Activated CD8-positive, alpha-beta memory T cell treated with anti-CD3 and anti-CD28 coated beads, Interleukin-2, amount 50 U/mL, for 48 hours (primary cell): ENCODE measurements around the gene RFWD3.
"Not testable (repeated sequence)": the region's sequence is repeated elsewhere in the genome, so short reads cannot be mapped to it uniquely, and the experiment has no call there.

Experiments
- DNase-seq: peaks from one replicate; pipeline ENCODE4 v3.0.0-alpha.2; 2020

The RFWD3 gene

DNA sequence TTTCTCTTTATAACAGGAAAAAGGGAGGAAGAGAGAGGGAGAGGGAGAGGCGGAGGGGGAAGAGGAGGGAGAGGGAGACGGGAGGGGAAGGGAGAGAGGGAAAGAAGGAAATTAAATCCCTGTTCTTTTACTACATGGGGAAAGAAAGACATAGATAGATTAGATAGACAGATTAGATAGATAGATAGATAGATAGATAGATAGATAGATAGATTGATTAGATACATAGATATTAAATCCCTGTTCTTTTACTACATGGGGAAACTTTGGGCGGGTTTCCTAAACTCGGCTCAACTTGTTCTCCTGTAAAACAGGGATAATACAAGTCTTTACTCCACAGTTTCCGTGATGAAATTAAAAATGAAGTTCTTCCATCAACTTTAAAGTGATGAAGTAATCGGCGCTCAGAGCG, 661 bp downstream of the RFWD3 start:
- DNase-seq = no peak

- no peak for DNase-seq
Observed at GRCh38 chr16:74661064-74661463, 5.6 kb downstream of the RFWD3 start.

- no peak for DNase-seq
Observed at GRCh38 chr16:74660383-74660782, 6.3 kb downstream of the RFWD3 start.

GRCh38 chr16:74659041-74659440, 7.6 kb downstream of the RFWD3 start:
- no peak for DNase-seq

DNA sequence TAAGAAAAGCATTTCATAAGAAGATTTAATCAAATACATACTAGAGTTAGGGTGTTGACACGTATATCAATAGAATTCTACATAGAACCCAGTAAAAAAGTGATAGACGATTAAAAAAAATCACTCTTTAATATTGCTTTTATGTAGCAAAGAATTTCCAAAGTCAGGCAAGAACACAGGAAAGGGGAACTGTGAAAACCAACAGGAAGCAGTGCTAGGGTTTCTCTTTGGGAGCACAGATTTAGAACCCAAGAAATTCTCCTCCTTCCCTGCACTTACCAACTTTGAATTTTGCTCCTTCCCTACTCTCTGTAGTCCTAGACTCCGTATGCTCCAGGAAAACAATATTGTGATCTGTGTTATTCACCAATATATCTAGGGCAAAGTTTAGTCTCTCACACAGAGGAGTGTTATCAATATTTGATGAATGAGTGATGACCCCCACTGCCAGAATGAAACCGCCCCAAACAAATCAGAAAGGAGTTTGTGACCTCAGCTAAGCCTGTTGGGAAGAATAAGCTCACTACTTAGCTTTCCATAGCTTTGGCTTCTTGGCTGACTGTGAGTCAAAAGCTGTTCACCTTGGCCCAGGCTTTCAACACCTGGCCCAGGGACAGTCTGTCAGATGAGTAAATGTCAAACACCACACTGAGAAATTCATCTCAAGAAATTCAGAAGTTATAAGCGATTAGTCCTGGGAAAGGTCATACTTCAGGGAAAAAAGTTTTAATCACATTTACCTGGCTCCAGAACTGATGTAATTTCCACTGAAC, 8.6 kb downstream of the RFWD3 start:
- DNase-seq = no peak

- DNase-seq = no peak
Observed at GRCh38 chr16:74654536-74655050, 12.1 kb downstream of the RFWD3 start.

DNA sequence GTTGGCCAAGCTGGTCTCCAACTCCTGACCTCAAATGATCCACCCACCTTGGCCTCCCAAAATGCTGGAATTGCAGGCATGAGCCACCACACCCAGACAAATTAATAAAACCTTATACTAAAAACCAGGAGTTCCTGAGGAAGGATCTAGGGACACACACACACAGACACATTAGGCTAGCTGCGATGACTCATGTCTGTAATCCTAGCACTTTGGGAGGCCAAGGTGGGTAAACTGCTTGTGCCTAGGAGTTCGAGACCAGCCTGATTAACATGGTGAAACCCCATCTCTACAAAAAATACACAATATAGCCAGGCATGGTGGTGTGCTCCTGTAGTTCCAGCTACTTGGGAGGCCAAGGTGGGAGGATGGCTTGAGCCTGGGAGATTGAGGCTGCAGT, 13.8 kb downstream of the RFWD3 start:
- DNase-seq = not testable (repeated sequence)

DNA sequence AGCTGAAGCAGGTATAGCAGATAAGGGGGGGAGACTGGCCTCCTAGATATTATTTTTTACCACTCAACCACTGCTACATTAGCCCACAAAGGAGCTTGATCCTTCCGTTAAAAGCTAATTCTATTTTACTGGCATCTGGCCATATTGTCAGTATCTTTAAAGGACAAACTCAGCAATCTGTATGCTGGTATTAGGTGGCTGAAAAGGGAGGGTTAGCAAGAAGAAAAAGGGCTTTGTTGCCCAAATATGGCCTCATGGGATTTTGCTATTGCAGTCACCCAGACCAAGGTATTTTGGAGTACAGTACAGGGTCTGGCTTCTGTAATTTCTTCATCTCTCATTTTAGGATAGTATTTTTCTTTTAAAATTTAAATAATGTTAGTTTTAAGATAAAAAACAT, 14.4 kb downstream of the RFWD3 start:
- DNase-seq = no peak

- no peak for DNase-seq
Observed at GRCh38 chr16:74651841-74652240, 14.8 kb downstream of the RFWD3 start.

GRCh38 chr16:74650966-74651567, 15.6 kb downstream of the RFWD3 start:
- DNase-seq = no peak

DNA sequence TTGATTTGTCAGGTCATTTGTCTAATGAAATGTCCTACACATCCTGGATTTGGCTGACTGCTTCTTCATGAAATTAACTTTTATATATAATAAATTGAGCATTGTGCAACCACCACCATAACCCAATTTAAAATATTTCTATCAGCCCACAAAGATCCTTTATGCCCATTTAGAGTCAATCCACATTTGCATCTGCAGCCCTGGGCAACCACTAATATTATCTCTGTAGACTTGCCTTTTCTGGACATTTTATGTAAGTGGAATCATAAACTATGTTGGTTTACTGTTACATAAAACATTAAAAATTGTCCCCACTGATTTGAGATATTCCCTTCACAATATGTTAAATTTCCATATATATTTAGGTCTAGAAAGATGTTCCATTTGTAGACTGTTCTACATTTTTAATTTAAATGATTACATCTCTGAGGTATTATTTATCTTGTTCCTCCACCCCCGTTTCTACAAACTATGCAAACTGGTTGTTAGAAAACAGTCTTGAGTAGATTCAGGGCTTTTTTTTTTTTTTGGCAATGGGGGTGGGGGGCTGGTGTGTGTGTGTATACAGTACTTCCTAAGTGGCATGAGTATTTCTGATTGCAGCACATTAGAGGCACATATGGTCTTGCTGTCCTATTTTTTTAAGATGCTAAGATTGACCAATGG, 16.7 kb downstream of the RFWD3 start:
- no peak for DNase-seq

GRCh38 chr16:74641969-74642368, 24.7 kb downstream of the RFWD3 start:
- DNase-seq = peak; percentile 29

DNA sequence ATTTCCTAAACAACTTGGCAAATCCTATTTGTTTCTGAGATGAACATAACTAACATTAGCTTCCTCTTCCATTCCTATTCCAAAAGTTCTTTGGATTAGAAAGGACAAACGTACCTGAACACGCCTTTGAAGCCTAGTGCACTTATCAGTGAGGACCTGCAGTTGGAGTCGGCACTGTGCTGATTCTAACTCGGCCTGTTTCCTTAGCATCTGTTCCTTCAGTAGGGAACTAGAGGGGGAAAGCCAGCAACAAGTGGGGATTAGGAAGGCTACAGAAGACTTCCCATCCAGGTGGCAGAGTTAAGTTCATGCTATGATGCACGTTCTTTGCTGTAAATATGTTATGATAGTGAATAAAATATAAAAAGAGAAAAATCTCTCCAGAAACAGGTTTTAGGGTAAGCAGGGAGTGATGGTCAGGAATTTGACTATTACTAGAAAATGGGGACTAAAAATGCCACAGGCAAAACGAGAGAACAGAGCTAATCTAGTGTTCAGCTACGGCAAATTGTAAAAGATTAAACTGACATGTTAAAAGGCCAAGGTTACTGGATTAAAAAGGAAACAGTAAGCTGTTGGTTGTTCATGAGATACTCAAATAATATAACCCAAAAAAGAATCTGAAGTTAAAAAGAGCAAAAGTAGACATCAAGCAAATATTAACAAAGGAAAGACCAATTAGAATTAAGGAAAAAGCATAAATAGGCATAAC, 28.8 kb downstream of the RFWD3 start:
- DNase-seq = no peak

GRCh38 chr16:74635303-74635702, 31.4 kb downstream of the RFWD3 start:
- DNase-seq = peak; percentile 8

DNA sequence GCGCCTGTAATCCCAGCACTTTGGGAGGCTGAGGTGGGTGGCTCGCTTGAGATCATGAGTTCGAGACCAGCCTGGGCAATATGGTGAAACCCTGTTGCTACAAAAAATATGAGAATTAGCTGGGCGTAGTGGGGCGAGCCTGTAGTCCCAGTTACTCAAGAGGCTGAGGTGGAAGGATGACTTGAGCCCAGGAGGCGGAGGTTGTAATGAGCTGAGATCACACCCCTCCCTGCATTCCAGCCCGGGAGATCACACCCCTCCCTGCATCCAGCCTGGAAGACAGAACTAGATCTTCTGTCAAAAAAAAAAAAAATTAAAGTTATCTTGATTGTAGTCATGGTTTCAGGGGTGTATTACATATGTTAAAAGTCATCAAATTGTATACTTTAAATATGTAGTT, 33.0 kb downstream of the RFWD3 start:
- DNase-seq = peak; percentile 29

DNA sequence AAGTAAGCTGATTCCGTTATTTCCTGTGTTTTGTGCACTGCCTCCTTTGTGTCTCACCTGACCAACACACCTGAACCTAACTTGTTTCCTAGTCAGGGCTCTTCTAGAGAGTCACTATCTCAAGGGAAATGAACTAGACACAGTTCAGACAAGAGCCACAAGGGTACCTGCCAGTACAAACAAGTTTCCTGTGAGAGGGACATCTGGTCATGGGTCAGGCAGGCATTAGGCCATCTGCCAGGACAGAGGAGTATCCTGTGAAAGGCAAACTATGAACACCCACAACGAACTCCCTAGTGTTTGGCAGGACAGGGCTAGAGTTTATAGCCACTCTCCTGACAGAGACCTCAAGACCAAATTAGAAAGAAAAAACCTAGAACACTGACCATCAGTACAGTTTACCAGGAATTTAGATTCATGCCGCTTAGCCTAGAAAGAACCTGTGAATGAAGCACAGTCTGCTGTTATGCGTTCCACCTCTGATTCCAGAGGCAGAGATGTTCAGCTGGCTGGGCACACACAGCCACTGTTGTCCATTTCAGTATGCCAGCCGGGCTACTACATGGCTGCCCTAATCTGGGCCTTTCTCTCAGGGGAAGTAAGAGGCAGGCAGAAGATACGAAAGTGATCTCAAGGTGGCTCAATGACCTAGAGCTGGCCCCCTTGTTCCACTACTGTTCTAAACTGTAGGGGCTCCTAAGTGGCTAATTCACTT, 39.0 kb downstream of the RFWD3 start:
- peak; percentile 45 for DNase-seq

DNA sequence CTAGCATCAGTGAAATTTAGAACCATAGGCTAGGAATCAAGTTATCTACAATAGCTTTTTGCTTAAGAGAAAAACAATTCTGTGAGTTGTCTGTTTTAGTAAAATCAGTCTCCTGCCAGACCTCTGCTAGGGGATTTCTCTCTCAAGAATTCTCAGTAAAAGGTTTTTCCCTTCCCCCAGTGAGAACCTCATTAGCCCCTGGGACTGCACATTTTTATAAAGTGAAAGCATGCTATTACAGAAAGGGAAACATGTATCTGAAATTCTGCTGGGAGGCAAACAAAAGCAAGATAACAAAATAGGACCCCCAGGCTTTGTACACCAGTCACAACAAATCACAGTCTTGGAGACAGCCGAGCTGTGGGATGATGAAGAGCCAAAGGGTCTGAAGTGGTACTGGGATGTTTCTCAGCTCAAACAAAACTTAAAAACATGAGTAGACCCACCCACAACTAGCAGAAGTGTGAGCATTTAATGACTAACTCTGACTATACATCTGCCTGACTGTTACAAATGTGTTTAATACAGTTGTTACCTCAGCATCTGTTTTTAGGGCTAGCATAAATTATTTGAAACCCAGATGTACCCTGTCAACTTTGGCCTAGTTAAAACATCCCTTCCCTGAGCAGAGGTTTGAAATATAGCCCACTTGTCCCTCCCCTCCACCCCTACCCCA, 39.8 kb downstream of the RFWD3 start:
- DNase-seq = peak; percentile 35

GRCh38 chr16:74625500-74626350, 41.0 kb downstream of the RFWD3 start:
- DNase-seq = peak; percentile 40

DNA sequence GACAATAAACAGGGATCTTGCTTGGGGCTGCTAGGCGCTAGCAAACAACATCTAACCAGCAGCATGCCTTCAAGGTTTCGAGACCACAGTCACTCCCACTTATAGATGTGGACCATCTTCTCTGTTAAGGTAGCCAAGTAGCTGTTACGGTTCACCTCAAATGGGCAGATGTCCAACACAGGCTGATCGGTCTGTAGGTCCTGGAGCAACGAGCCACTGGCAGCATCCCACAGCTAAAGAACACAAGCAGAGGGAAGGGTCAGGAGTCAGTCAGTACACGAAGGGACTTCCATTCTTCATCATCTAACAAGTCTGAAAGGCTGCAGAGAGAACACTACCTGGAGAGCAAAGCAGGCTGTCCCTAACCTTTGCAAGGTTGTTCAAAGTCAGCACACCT, 42.8 kb downstream of the RFWD3 start:
- DNase-seq = peak; percentile 43

DNA sequence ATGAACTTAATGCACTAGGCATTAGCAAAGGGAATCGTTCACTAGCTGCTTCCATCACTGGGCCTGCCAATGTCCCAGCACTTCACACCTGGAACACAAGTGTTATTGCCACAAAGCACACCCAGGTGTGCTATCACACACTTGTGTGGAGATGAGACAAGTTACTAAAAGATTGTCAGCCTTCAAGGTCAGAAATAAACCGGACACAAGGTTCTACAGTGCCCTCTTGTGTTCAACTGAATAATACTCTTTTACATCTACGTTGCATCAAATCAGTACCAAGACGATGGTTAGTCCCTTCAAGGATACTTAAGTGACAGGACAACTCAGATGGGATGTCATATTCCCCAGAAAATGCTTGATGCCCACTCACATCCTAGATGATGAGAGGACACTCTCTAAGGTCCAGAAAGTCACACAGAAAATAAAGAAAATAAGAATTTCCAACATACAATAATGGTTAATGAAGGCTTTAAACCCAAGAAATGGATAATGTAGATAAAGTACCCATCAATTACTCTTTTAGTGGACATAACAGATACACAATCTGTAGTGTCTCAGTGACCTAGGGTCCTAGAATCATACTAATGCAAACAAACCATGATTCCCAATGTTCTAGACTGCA, 43.4 kb downstream of the RFWD3 start:
- DNase-seq = peak; percentile 47

GRCh38 chr16:74622005-74622404, 44.7 kb downstream of the RFWD3 start:
- DNase-seq = no peak
